GM19397 (cell line): ENCODE data around the gene ZKSCAN3.
"Not testable (repeated sequence)": the region's sequence is repeated elsewhere in the genome, so short reads cannot be mapped to it uniquely, and the experiment has no call there.

Experiments
- ATAC-seq: cut with Tn5 transposase; IDR thresholded peaks from one replicate; pipeline ENCODE4 v1.9.1; 2021; ENCODE audit warnings: mild to moderate bottlenecking, moderate library complexity; ENCODE audit not compliant: unreplicated experiment

The ZKSCAN3 gene

DNA sequence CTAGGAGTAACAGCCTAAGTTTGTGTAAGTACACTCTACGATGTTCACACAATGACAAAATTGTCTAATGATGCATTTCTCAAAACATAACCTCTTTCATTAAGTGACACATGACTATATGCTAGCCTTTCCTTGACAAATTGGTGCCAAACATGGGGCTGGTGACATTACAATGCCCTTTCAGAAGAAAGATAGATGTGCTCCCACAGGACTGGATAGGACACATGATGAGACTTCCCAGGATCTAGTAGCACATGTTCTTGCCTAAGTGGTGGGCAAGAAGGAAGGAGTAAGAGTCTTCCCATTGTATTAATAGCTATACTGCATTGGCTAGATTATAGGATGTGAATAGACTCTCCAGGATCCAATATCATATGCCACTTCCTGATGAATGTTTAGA is 21.5 kb downstream of the ZKSCAN3 start:
- no peak for ATAC-seq

GRCh38 chr6:28371706-28372451 is 22.1 kb downstream of the ZKSCAN3 start:
- peak; percentile 66 for ATAC-seq

DNA sequence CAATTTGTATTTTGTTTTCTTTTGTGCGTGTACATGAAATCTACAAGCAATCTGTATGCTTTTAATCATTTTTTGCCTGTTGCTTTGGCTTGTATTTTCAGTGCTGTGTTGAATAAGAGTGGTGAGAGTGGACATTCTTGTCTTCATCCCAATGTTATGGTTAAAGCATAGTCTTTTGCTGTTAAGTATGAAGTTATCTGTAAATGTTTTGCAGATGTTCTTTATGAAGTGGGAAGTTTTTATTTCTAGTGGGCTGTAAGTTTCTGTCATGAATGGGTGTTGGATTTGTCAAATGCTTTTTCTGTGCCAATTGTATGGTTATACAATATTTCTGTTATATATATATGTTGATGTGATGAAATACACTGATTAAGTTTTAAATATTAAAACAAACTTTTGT is 24.2 kb downstream of the ZKSCAN3 start:
- no peak for ATAC-seq

- no peak for ATAC-seq
These were observed 28.1 kb downstream of the ZKSCAN3 start for GRCh38 chr6:28377879-28378278.

DNA sequence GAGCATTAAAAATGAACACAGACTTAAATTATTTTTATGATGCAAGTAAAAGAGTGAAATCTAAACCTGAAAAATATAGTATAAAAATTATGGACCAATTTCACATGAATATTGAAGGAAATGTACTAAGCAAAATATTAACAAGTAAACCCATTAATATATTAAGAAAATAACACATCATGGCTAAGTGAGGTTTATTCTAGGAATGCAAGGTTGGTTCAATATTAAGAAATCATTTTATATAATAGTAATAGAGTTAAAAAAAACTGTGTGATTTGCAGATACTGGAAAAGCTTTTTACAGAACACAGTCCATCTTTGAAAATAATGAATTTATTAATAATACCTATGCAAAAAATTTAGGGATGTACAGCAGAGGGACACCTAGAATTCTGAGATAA is 28.9 kb downstream of the ZKSCAN3 start:
- ATAC-seq, result no peak

DNA sequence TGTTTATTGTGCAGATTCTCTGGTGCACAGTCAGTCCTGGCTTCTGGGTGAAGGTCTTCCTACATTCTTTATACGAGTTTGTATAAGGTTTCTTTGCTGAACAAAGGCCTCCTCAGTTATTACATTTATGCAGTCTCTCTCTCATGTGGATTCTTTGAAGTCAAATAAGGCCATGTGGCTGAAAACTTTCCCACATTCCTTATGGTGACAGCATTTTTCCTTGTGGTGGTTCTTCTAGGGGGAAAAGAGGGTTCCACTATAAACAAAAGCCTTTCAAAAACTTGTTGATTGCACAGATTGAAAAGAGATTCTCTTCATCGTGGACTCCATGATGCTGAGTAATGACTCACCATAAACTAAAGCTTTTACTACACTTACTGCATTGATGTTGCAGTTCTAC is 30.6 kb downstream of the ZKSCAN3 start:
- ATAC-seq, result no peak

GRCh38 chr6:28383235-28384142 is 33.7 kb downstream of the ZKSCAN3 start:
- peak; percentile 91 for ATAC-seq

DNA sequence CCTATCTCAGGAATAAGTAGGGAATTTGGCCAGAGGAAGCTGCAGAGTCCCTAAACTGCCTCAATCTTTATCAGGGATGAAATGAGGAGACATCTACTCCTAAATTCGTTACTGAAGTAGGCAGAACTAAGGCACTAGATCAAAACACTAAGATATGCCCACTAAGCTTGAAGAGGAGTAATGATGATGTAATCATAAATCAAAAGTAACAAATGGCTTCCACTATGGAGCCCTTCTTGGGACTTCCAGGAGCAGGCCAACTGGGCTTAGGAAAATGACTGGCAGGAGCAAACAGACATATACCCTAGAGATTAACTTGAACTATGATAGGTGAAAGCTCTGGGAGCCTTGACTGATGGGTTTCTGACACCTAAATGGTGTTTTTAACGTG is 34.4 kb downstream of the ZKSCAN3 start:
- no peak for ATAC-seq

DNA sequence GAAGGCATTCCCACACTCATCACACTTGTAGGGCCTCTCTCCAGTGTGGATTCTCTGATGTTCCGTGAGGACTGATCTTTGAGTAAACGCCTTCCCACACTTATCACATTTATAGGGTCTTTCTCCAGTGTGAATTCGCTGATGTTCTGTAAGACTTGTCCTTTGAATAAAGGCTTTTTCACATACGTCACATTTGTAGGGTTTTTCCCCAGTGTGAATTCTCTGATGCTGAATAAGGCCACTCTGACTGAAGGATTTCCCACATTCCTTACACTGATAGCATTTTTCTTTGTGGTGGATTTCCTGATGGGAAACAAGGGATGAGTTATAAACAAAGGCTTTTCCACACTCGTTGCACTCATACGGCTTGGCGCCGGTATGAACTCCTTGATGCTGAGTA is 40.9 kb downstream of the ZKSCAN3 start:
- ATAC-seq, result no peak

DNA sequence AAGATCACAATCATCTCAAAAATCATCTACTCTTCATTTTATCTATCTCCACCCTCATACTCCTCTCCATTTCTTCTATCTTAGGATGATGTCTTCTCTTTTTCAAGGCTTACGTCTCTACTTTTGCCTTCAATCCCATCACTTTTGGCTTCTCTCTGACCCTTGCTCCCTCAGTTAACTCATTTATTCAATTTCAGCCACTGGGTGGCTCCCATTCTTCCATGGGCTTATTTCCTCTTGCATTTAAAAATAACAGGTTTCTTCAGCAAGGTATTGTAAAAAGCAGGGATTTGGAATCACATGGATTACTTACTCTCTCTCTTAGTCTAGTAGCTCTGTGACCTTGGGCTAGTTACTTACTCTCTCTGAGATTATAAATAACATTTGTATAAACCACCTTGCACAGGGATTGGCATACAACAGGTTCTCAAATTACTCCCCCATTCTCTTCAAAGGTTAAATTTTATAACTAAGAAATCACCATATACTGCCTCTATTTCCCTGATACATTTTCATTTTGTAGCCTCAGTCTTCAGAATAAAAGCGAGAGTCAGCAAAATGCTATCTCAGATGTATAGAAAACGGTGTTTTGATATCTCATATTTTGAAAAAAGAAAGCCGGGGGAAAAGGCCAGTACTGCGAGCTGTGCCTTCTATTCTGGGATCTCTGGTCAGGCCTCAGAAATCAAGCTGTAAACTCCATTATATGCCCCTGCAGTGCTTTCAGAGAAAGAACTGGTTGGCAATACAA is 44.3 kb downstream of the ZKSCAN3 start:
- no peak for ATAC-seq

- ATAC-seq, result no peak
These were observed 46.2 kb downstream of the ZKSCAN3 start for GRCh38 chr6:28395918-28396317.

DNA sequence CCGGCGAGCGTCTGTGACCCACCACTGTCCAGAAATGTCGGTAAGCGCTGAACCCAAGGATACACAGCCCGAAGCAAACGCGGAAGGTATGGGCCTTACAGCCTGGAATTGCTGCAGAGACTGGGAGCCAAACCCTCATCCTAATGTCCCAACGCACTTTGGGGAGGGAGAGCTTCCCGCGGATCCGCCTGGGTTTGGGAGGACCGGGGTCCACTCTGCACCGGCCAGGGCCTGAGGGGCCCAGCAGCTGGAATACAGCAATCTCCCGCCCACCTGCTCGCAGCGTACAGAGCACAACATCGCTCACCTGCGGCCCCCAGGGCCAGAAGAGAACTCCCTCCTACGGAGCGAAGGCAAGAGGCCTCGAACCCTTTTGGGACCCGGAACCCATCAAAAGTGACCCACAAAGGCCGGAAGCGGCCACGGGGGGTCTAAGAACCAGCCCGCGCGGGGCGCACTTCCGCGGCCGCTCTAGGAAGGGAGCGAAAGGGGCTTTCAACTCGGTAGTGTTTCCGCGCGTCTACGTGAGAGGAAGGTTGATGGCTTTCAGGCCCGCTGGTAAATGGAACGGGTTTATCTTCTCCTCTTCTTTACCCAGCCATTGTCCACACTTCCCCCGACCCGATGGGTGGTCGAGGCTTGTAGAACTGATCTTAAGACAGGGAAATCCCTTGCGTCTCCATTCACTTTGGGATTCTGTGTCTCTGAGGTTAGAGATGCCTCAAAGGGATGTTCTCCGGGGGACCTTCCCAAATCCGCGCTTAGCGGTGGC is 49.8 kb downstream of the ZKSCAN3 start, which contains the start of gene ZSCAN12:
Gene ZSCAN12, minus strand, starts transcription at position 398 of the 772 bp plus-strand sequence. CDS start 1,342 bp downstream, outside the sequence.
- peak; percentile 89 for ATAC-seq

DNA sequence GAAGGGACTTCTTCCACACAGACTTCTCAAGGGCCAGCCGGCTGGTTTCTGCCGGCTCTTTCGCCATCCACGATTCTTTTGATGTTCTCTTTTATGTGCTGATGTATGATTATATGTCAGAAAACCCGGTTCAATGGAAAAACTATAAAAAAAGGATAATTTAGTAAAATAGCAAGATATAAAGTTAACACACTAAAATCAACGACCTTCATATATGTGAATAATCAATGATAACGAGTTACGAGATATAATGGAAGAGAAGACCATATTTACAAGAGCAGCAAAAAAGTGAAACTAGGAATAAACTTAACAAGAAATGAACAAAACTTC is 50.3 kb downstream of the ZKSCAN3 start:
- ATAC-seq, result no peak

DNA sequence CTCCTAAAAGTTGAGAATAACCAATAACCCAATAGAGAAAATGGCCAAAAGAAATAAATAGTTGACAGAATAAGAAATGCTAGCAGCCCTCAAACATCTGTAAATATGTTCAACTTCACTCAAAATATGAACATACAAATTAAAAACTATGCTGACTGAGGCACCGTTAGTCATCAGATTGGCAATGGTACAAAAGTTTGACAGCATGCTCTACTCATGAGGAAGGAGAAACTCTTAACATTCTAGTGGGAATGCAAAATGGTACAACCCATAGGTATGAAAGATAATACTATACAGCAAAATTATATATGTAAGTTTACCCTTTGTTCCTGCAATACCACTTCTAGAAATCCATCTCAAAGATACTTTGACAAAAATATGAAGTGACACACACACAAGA is 51.4 kb downstream of the ZKSCAN3 start:
- no peak for ATAC-seq

DNA sequence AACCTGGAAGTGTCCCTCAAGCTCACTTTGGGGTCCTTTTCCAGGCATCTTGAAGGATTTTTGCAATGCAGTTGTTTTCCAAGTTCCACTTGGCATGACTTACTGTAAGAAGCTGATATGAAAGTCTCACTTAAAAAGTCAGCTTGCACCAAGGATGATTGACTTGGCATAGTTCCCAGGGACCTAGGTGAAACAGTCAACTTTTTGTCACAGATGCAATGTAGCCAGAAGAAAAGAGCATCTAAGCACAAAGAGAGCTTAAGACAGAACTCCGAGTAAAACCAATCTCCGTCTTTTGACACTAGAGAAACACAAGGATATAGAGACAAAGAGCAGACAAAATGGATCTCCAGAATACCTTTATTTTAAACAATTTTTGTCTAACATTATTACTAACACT is 52.5 kb downstream of the ZKSCAN3 start:
- ATAC-seq, result no peak

DNA sequence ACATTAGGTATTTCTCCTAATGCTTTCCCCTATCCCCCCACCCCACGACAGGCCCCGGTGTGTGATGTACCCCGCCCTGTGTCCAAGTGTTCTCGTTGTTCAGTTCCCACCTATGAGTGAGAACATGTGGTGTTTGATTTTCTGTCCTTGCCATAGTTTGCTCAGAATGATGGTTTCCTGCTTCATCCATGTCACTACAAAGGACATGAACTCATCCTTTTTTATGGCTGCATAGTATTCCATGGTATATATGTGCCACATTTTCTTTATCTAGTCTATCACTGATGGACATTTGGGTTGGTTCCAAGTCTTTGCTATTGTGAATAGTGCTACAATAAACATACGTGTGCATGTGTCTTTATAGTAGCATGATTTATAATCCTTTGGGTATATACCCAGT is 54.2 kb downstream of the ZKSCAN3 start:
- not testable (repeated sequence) for ATAC-seq

DNA sequence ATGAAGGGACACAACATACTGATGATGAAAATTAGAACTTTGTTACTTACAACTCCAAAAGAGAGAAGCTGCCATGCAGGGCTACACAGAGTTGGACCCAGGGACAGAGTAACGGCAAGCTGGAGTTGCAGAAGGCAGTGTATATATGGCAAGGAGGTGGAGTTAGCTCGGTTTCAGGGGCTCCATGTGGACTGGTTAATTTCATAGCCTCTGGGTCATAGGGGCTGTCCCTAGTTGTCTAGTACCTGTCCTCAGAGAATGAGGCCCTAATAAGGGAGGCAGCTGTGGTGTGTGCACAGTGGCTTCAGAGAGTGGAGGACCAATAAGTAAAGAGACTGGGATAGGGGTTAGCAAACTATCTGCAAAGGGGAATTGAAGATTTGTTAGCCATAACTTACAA is 57.7 kb downstream of the ZKSCAN3 start:
- ATAC-seq, result no peak

GRCh38 chr6:28408076-28408802 is 58.5 kb downstream of the ZKSCAN3 start:
- no peak for ATAC-seq

DNA sequence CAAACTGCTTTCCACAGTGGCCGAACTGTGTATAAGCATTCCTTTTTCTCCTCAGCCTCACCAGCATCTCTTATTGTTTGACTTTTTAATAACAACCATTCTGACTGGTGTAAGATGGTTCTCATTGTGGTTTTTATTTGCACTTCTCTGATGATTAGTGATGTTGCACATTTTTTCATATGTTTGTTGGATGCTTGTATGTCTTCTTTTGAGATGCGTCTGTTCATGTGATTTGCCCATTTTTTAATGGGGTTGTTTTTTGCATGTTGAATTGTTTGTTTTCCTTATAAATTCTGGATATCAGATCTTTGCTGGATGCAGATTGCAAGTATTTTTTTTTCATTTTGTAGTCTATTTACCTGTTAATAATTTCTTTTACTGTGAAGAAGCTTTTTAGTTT is 61.0 kb downstream of the ZKSCAN3 start:
- no peak for ATAC-seq

DNA sequence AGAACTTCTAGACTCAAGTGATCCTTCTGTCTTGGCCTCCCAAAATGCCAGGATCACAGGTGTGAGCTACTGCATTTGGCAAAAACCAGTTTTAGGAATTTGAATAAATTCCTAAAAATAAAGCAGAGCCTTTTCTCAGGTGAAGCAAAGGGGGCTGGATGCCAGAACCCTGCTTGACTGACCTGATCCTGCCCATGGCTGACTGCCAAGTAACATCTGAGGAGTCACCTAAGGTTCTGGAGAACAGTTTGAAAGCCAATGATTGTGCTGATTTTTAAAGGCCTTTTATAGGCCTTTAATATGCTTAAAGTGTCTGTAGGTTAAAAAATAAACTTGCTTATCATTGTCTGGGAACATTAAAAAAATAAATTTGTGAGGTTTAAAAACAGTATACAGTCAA is 63.9 kb downstream of the ZKSCAN3 start:
- no peak for ATAC-seq
